Right kidney (tissue), 1 donor: Measurements from ENCODE around the gene DDX52.

Experiments
- DNase-seq: peaks from one replicate; pipeline ENCODE4 v3.0.0-alpha.2; 2016

Gene DDX52

DNA sequence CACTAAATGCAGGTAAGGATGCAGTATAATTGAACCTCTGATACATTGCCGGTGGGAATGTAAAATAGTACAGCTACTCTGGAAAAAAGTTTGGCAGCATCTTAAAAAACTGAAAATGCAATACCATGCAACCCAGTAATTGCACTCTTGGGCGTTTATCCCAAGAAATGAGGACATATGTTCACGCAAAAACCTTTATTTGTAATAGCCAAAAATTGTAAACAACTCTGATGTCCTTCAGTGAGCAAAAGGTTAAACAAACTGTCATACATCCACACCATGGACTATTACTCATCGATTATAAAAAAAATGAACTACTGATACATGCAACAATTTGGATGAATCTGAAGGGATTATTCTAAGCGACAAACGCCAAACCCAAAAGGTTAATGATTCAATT lies 51.0 kb downstream of the DDX52 start:
- no peak for DNase-seq

GRCh38 chr17:37585066-37585465 lies 58.2 kb downstream of the DDX52 start:
- DNase-seq, result no peak

DNA sequence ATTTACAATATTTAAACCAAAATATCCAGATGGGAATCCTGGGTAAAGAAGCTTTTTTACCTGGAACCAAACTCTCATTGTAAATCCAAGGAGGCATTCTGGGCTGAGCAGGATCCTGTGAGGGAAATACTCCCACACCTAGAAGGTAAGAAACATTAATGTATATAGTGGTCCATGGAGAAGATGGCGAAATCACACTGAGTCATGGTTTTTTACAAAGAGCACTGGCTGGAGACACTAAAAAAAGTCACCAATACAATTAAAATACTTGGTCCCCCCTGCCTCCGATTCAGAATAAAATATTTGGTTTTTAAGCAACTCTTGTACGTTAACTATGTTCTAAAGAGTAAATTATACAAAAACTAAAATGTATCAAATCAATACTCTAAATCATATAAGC lies 67.0 kb downstream of the DDX52 start:
- DNase-seq, result no peak

DNA sequence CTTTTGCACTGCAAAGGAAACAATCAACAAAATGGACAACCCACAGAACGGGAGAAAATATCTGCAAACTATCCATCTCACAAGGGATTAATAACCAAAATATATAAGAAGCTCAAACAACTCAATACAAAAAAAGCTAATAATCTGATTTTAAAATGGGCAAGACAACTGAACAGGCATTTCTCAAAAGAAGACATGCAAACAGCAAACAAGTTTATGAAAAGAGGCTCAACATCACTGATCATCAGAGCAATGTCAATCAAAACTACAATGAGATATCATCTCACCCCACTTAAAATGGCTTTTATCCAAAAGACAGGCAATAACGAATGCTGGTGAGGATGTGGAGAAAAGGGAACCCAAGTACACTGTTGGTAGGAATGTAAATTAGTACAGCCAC lies 68.8 kb downstream of the DDX52 start:
- DNase-seq, result no peak

GRCh38 chr17:37571674-37572073 lies 71.6 kb downstream of the DDX52 start:
- no peak for DNase-seq

- DNase-seq, result no peak
Observed at GRCh38 chr17:37570527-37571093, 72.6 kb downstream of the DDX52 start.

DNA sequence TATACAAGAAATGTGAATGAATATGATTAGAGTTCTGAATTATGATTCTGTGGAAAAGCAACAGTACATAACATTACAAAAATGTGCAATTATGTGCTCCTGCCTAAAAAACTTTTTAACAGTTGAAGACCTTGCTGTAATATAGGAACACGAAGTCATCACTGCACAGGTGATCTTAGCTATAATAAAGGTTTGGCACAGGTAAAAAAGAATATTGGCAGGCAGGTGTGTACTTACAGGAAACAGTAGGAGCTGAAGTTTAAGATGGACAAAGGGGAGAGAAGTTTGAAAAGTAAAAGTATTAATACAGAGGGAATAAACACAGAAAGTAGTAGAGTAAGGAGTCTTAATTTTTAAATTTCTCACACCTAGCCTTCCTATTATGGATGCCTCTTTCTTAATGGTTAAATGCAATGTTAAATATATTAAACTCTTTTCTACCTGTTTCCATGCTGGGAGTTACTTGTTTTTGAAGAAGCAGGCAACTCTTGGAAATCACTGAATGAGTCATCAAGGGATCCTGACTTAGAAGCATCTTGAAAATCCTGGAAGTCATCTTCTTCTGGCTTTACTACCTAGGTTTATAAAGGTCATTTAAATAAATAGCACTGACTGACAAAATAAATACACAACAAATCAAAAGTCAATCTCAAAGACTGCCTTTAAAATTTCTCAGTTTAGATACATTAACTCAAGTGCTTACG lies 74.7 kb downstream of the DDX52 start:
- no peak for DNase-seq

- no peak for DNase-seq
Observed at GRCh38 chr17:37567538-37567937, 75.7 kb downstream of the DDX52 start.

DNA sequence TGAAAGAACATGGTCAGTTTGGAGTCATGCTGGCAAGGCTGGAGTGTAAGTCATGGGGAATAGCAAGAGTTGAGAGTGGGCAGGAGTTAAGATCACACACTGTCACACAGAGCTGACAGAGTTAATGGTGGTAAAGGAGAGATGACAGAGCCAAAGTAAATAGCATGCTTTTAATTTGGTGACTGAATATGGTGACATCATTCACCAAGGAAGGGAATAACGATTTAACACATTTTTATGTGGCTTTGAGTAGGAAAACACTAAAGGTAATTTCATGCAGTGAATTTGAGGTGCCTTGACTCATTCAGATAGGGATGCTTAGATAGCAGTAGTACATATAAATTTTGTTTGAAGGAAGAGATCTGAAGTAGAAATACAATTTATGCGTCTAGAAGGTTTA lies 76.1 kb downstream of the DDX52 start:
- no peak for DNase-seq

- DNase-seq, result no peak
Observed at GRCh38 chr17:37564252-37564651, 79.0 kb downstream of the DDX52 start.

- DNase-seq, result no peak
Observed at GRCh38 chr17:37562016-37562745, 81.1 kb downstream of the DDX52 start.
